CD1c-positive myeloid dendritic cell (primary cell): ENCODE results near the gene EFNA5.
"Not testable (repeated sequence)": the region's sequence is repeated elsewhere in the genome, so short reads cannot be mapped to it uniquely, and the experiment has no call there.

Source experiments
- DNase-seq: peaks from one replicate; pipeline ENCODE4 v3.0.0-alpha.2; 2016; ENCODE audit errors: extremely low spot score

Gene EFNA5

DNA sequence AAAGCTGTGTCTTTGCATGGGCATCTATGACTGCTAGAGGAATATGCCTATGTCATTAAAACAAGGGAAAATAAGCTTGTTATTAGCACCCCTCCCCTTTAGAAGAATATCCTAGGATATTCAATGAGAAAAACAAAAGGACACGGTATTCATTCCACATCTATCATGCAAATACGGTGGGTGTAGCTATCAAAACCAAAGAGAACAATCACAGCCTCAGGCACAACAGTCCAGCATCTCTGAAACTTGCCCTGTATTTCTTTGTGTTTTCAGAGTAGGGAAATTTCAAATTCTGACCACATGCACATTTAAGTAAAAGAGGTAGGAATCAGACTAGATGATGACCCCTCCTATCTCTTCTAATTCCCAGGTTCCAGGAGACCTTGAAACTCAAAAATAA, 209.9 kb downstream of the EFNA5 start:
- DNase-seq: no peak

DNA sequence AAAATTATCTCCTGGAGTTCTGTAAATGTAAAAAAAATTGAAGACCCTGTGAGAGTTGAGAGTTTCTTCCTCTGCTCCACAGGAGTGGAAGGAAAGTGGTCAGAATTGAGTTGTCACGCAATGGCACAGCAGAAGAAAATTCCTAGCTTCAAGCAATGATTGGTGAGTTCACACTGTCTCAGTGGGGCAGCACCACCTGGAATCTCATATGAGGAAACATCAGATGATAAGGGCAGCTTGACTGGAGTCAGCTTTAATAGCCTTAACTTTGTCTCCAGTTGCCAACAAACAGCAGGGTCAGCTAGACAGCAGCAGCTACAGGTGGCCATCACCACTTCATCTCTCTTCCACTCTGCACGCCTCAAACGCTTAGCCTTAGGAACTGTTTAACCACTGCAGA, 211.1 kb downstream of the EFNA5 start:
- DNase-seq: no peak

DNA sequence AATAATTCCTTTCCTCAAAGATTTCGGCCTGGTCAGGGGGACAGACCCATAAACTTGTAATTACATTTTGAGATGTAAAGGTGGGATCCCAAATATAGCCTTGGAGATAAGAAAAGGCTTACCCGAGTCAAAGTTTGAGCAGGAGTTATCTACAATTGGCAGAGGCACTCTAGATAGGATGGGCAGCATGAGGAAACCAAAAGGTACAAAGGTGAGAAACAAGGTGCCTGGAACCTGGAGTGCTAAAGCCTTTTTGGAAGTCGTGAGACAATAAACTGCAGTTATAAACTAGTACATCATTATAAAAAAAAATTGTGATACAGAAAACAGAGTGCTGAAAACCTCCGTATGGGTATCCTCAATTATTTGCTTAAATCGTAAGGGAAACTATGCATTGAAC, 212.4 kb downstream of the EFNA5 start:
- no peak for DNase-seq

DNA sequence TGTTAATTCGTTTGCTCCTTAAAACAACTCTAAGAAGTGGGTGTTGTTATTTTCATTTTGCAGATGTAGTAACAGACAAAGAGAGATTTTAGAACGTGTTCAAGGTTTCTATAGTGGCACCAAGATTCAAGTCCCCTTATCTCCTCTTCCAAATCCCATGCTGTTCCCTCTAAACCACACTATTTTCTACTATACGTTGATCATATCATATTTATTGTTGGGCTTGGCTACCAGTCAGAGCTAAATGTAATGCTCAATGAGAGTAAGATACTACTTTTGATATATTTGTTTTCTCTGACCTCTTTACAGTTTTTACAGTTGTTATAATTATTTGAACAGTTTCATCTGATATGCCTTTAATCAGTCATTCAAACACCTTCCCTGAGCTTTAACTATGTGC, 212.9 kb downstream of the EFNA5 start:
- no peak for DNase-seq

DNA sequence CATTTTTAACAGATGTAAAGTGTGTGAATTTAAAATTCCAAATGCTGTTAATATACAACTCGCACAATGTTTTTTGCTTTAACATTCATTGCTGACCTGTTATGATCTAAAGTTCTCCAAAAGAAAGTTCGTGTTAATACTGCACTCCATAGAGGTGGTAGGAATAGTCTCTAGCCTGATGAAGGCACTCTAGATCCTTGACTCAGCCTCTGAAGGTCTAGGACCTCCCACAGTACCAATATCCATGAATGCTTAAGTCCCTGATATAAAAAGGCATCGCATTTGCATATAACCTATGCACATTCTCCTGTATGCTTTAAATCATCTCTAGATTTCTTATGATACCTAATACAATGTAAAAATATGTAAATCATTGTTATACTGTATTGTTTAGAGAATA, 213.6 kb downstream of the EFNA5 start:
- no peak for DNase-seq

DNA sequence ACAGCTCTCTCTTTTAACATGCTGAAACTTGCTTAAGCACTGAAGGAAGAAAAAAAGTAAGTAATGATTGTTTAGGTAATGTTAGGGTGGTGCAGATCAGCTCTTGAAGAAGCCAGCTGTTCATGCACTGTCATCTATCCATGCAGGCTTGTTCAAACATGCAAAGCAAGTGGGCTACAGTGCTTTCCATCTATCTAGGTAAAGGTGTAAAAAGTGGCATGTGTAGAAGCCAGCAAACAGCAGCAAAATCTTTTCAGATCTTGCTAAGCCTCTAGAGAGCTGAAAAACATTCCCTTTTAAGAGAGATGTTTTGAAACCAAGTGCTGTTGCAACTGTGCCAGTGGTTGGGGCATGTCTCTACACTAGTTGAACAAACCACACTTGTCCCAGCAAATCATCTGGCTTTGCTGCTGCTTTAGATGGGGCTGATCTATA, 214.4 kb downstream of the EFNA5 start:
- DNase-seq: no peak

DNA sequence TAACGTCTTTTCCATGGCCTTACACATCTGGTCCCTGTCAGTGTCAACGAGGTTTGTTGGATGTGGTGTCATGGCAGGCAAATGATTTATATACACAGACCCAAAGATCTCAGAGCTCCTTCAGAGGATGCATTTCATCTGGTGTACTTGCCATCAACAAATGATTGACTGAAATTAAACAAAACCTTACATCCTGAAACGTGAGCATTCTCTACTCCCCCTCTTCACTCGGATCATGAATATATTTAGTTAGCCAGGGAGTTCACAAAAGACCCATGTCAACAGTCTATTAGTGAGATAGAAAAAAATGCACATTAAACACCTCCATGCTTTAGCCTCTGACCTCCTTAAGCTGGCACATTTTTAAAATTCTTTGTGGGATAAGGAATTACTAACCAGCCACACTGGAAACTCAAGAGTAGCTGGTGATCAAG, 215.6 kb downstream of the EFNA5 start:
- no peak for DNase-seq

DNA sequence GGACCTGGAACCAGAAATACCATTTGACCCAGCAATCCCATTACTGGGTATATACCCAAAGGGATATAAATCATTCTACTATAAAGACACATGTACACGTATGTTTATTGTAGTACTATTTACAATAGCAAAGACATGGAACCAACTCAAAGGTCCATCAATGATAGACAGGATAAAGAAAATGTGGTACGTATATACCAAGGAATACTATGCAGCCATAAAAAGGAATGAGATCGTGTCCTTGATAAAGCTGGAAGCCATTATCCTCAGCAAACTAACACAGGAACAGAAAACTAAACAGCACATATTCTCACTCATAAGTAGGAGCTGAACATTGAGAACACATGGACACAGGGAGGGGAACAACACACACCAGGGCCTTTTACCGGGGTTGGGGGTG, 218.9 kb downstream of the EFNA5 start:
- DNase-seq: not testable (repeated sequence)

DNA sequence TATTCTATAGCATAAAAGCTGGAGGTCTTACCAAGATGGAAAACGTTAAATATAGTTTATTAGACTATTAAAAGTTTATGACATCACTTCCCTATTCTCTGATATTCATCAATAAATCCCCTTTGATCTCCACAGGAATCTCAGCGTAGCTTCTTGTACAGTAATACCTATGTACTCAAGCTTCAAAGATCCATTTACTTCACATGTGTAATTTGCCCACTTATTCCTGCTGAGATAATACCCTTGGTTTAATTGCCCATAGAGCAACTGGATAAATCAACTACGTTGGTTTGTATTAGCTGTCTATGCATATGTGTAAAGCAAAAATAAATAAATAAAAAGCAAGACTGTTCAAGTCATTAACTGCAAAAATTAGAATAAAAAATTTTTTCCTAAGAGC, 219.7 kb downstream of the EFNA5 start:
- DNase-seq: no peak

DNA sequence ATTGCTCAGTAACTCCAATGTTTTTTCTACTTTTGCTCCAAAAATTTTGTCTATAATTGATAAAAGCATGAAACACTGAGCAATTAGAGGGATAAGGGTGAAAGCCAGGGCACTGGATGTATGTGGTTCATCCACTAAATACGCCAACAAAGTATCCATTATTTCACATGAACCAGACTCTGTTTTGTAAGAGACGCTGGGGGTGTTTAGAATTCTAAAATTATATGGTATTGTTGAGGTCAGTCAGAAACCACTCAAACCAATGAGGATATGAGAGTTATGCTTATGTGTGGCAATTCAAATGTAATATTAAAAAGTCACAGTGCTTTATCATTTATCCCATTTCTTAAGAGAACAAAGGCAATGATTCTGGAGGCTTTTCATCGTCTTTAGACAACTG, 220.2 kb downstream of the EFNA5 start:
- DNase-seq: no peak

DNA sequence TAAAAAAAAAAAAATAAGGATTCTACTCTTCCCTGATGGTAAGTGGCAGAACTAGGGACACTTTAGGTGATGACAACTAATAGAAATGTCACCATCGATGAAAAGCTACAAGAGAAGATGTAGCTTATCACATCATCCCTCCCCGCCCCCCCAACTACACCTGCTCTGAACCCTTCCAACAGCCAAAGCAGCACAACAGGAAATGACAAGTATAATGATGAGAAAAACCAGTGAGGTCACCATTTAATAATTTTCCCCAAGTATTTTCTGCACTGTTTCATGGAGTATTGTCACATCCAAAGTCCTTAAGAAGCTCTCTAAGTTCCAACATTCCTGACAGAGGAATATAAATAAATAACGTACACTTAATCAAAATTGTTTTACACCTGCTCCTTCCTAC, 221.4 kb downstream of the EFNA5 start:
- no peak for DNase-seq

DNA sequence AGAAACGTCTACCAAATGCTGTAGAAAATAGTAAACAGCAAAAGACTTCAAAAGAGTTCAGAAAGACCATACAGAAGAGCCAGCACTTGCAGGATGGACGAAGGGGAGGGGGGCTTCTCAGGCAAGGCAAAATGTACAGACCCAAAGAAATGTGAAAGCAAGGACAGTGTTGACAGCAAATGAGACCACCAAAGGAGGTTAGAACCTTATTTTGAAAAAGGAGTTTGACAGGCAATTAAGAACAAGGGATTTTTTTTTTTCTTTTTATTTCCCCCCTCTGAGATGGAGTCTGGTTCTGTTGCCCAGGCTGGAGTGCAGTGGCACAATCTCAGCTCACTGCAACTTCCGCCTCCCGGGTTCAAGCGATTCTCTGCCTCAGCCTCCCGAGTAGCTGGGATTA, 223.2 kb downstream of the EFNA5 start:
- no peak for DNase-seq

DNA sequence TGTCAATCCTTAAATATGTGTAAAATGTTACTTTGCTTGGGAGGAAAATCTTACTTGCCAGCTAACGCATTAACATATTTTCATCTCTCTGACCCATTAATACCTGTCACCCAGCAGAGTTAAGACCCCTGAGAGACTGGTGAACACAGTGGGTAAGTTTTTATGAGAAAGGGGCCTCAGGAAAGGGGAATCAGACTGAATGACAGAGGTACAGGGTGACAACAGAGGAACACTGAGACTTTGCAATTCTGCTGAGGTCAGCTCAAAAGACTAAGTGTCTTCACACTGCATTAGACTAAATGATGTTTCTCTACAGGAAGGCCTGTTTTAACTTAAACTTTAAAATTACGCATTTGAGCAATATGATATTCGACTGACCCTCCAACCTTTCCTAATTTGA, 223.8 kb downstream of the EFNA5 start:
- DNase-seq: no peak

DNA sequence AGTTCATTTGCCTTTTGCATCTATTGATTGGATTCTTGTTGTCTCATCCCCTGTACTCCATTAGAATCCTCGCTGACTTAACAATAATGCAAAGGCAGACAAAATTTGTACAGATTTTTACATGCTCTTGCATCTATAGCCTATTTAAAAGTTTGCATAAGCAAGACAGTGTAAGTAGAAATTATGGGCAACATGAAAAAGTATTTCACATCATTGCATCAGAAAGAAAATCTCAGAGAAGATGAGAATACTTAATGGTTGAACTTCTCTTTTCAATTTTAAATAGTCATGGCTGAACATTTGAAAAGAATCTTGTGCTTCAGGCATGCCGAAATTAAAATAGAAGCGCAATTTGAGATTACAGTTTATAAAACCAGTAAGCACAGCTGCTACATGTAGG, 226.4 kb downstream of the EFNA5 start:
- no peak for DNase-seq

DNA sequence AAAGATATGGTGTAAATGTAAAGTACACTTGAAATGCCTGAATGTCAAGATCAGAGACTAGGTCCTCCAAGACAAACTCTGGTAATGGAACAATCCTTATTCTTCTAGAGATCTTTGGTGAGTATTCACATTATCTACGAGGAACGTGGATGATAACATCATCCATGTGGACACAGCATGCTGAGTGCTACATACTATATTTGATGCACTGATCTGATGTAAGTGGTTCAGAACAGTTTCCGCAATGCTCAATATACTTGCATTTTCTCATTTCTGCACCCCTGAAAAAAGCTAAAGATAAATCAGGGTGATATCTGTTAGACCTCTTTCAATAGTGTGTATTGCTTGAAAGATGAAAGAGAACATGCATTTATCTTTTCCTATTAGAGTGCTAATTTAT, 226.8 kb downstream of the EFNA5 start:
- DNase-seq: no peak

DNA sequence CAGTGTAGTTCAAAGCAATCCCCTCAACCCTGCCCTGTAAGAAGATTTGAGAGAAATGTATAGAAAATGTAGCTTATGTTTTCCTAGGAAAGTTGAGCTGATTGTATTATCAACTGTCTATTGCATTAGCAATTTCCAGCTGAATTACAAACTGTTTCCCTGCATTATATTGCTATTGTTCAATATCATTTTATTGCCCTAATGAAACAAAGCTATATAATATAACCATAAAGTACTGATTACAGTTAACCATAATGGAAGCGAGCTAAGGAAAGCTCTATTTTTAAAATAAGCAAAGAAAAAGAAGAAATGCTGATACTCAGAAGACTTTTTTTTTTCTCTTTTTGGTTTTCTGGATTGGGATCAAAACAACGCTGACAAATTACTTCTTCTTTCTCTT, 228.3 kb downstream of the EFNA5 start:
- DNase-seq: no peak

DNA sequence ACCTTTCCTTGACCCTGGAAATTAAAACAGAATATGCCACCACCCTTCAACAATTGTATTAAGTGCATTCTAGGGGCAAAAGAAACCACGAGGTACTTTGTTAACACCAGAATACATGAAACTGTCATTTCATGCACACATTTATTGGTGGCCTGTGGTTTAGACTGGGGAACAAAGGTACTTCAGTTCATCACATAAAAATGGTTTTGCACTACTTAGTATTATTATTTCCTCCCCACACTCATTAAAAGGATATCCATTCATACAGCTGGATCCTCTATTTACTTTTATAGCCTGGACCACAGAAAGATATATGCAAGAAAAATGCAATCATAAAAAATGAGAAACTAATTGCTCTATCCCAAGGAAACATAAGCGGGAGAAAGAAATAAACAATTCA, 230.9 kb downstream of the EFNA5 start:
- no peak for DNase-seq

DNA sequence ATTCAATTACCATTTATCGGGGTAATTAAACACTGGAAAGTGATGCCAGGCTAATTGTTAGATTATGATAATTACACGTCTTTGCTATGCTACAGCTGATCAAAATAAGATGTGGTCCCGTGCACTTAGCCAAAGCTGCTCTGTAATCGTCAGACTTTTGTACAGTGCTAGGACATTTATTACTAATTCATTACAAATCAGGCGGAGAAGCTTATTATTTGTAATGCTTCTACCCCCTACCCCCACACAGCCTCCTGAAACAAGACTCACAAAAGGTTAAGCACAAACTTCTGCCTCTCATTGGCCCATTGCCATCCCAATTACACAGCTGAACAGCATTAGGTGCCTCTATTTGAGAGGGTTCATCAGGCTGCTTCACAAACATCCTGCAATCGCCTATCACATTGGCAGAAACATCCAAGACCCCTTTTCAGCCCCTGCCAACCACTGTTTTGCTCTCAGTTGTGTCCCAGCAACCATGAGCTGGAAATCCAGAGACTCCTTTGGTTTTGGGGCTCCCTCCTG, 232.7 kb downstream of the EFNA5 start:
- no peak for DNase-seq

DNA sequence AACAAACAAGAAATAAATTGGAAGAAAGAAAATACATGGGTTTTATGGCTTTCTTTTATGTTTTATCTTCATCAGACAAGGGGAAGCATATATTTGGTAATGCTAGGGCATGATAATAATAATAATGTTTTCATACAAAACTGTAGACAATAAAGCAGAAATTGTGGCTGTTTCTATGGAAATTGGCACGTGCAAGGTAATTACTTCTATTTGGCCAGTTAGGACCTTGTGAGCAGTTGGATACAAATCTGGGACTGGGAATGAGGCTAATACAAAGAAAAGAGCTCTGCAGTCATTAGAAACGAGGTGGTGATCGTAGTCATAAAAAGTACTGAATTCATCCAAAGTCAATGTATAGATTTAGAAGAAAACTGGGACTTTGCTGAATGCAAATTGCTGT, 233.6 kb downstream of the EFNA5 start:
- DNase-seq: no peak

DNA sequence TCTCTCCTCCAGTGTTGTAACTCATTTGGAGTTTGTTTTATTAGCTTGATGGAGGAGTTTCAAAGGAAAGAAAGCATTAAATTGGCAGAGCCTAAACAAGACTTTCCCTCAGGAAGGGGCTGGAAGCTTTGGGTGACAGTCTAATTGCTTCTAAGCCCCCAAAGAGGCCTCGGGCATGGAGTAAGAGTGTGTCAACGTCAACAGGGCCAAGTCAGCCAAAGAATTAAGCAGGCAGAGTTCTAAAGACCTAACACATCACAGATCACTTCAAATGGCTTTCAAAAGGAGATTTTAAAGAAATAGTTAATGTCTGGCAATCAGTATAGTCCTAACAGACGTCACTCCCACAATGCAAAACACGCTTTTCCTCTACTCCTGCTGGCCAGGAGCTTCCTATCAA, 234.5 kb downstream of the EFNA5 start:
- DNase-seq: no peak

DNA sequence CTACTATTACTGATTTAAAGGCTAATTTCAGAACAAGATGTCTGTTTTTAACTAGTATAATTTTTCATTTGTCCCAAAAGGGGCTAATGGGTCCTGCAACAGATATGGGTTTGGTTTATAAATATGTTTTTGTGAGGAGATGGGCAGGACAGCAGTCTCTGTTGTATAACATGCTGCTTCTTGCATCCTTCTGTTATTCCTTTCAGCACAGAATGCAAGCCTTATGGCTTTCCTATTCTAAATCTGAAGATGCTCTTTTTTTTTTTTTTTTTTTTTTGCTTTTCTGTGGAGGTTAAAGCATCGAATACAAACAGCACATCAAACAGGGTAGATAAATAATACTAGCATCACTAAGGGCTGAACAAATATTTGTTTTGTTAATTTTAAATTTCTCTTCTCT, 235.7 kb downstream of the EFNA5 start:
- no peak for DNase-seq

DNA sequence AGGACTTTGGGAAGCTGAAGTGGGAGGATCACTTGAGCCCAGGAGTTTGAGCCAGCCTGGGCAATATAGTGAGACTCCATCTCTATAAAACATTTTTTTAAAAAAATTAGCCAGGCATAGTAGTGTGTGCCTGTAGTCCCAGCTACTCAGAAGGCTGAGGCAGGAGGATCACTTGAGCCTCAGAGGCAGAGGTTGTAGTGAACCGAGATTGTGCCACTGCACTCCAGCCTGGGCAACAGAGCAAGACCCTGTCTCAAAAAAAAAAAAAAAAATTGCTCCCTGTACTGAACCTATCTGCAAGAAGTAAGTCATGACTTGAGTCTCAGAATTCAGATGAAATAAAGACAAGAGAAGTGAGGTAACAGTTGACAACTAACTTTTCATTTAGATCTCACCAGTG, 237.1 kb downstream of the EFNA5 start:
- not testable (repeated sequence) for DNase-seq

DNA sequence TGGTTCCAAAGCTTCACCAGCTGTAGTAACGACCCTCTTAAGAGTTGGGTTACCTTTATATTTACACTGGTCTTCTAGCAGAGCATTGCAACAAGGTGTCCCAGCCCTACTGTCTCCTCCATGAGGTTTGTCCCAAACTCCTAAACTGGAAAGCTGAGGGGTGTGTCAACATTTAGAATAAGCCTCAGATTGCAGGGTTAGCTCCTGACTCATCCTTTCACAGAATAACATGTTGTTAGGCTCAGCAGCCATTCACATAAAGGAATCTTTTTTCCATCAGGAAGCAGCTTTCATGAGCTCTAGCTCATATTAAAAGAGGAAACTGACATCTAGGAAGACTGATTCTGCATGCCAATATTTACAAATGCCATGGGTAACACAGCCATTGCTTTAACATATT, 238.7 kb downstream of the EFNA5 start:
- DNase-seq: no peak

DNA sequence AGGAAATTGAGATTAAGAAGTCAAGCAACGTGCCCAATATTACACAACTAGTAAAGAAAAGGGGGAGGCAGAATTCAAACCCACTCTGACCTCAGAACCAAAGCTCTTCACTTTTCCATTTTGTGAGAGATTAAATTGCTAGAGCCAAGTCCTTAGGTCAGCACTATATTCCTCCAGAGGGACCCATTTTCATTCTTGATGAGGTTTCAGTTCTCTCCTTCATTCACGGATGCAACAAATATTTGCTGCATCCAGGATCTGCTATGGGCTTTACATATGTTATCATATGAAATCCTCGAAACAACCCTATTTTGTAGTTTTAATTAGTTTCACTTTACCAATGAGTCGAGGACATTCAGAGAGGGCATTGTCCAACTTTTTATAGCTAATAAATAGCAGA, 239.2 kb downstream of the EFNA5 start:
- no peak for DNase-seq
